Urinary bladder (tissue), 4 donors: Measurements from ENCODE around the gene NCOA5. TPM values are rescaled to one million over a fixed set of nuclear protein-coding genes. Genes with fewer than 3 reads are reported as not detected.

Experiments
- DNase-seq: peaks from one replicate; pipeline ENCODE4 v3.0.0-alpha.2; 2015; ENCODE audit errors: extremely low spot score
- H3K27ac ChIP-seq: one replicate; pipeline ENCODE4 v1.5.1; 2013; ENCODE audit warnings: low read depth, mild to moderate bottlenecking, moderate library complexity
- H3K36me3 ChIP-seq: one replicate; pipeline ENCODE4 v1.6.1; 2013; ENCODE audit warnings: mild to moderate bottlenecking, moderate library complexity; ENCODE audit not compliant: insufficient read depth
- H3K4me1 ChIP-seq: one replicate; pipeline ENCODE4 v1.6.1; 2013; ENCODE audit warnings: mild to moderate bottlenecking, moderate library complexity; ENCODE audit not compliant: insufficient read depth
- H3K4me3 ChIP-seq: one replicate; pipeline ENCODE4 v1.5.1; 2013; ENCODE audit warnings: low read depth, low read length
- WGBS: extraction: QIAGEN DNeasy Blood & Tissue Kit; methylation state at CpG from one replicate; pipeline ENCODE4 v1.1.7; 2013; 5-methylcytosine and 5-hydroxymethylcytosine counted together
- polyA plus RNA-seq: library from polyadenylated mRNA; stranded (reverse); fragments of 200-250 nt; gene quantifications from one replicate; pipeline ENCODE4 v1.2.3, GENCODE V29; 2013
- total RNA-seq: library from RNA; depleted of rRNA; stranded (reverse); fragments of >200 nt; gene quantifications from one replicate; pipeline ENCODE4 v1.2.3, GENCODE V29; 2014
- donor health status: healthy with polysubstance abuse.
- donor health status: healthy.

Gene NCOA5
- total and polyA plus RNA-seq, 2 donors = 13.2 to 21.9 TPM

- Histone ChIP-seq H3K4me3 (no peak overlapping the region), H3K4me1 (no peaks in the 10 kb centered on the region), H3K27ac (no peak overlapping the region), H3K36me3 (peaks cover 7% of the 10 kb centered on the region)
- 69% methylated on average over 3 of the region's 3 CpGs for WGBS
- no peak for DNase-seq
These were observed 16.3 kb downstream of the NCOA5 start for GRCh38 chr20:46073443-46073842.

- Histone ChIP-seq H3K27ac (no peak overlapping the region), H3K36me3 (peaks cover 7% of the 10 kb centered on the region), H3K4me1 (no peaks in the 10 kb centered on the region), H3K4me3 (no peak overlapping the region)
- no peak for DNase-seq
- WGBS = 88% methylated on average over 4 of the region's 4 CpGs
These were observed 16.7 kb downstream of the NCOA5 start for GRCh38 chr20:46073024-46073423.

GRCh38 chr20:46071573-46071972, 18.2 kb downstream of the NCOA5 start:
- 70% methylated on average over 3 of the region's 3 CpGs for WGBS
- Histone ChIP-seq H3K36me3 (peaks cover 10% of the 10 kb centered on the region), H3K4me3 (no peak overlapping the region), H3K27ac (no peak overlapping the region), H3K4me1 (no peaks in the 10 kb centered on the region)
- no peak for DNase-seq

- Histone ChIP-seq H3K4me1 (no peaks in the 10 kb centered on the region), H3K27ac (no peak overlapping the region), H3K36me3 (peaks cover 12% of the 10 kb centered on the region), H3K4me3 (no peak overlapping the region)
- WGBS = 94% methylated on average over 20 of the region's 20 CpGs
- no peak for DNase-seq
These were observed 19.4 kb downstream of the NCOA5 start for GRCh38 chr20:46070215-46070900.

GRCh38 chr20:46065691-46066090, 24.1 kb downstream of the NCOA5 start:
- WGBS = 93% methylated on average over 3 of the region's 3 CpGs
- Histone ChIP-seq H3K4me1 (no peaks in the 10 kb centered on the region), H3K36me3 (peaks cover 13% of the 10 kb centered on the region), H3K4me3 (no peak overlapping the region), H3K27ac (no peak overlapping the region)
- DNase-seq = no peak

DNA sequence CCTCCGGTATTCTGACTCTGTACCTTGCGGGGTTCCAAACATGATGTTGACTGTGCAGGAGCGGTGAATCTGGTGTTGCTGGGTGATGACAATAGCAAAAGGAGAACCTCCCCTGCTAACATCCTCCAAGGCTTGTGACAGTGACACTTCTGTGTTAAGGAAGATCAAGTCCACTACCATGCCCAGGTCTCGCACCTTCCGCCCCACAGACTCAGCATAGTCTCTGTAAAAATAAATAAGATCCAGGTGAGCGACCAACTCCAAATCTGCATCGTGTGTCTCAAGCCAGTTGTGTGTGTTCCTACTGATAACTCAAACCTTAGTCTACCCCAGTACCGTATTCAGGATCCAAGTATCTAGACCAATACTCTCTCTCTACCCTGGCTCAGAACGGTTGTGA, 24.8 kb downstream of the NCOA5 start:
- no peak for DNase-seq
- WGBS = 95% methylated on average over 9 of the region's 9 CpGs
- no peak overlapping the region for H3K27ac ChIP-seq
- H3K4me3 ChIP-seq = no peak overlapping the region
- H3K4me1 ChIP-seq = no peaks in the 10 kb centered on the region
- H3K36me3 ChIP-seq = peaks cover 10% of the 10 kb centered on the region

DNA sequence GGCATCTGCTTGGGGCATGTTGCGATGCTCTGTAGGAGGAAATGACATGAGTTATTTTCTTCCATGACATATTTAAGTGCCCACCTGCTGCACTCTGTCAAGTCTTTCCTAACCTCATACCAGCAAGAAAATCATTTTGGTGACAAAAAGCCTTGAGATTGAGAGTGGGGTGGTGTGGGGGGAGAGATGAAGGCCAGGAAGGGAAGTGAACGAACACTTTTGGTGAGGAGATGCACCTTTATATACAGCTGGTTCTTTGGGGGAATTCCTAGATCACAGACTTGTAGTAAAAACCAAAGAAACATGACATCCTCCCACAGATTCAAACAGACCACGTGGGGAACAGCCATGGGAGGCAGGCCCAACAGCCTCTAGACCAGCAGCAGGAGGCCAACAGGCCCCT, 26.1 kb downstream of the NCOA5 start:
- Histone ChIP-seq H3K36me3 (peaks cover 8% of the 10 kb centered on the region), H3K27ac (no peak overlapping the region), H3K4me1 (no peaks in the 10 kb centered on the region), H3K4me3 (no peak overlapping the region)
- no peak for DNase-seq
- 86% methylated on average over 3 of the region's 3 CpGs for WGBS

DNA sequence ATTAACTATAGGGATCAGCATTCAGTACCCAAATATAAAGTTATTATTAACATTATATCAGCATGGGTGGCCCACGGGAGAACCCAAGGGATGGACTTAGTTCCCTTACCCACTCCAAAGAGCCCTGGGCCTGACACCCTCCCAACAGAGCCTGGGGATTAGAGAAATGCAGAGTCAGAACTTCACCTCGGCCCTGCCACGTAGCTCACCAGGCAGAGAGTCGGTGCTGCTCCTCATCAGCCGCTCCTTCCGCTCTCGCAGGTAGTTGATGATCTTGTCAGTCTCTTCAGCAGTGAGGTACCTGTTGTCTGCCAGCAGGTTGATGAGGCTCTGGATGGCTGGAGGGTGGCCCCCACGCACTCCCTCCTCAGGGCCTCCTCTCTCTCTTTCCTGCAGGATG, 26.6 kb downstream of the NCOA5 start:
- WGBS = 94% methylated on average over 8 of the region's 8 CpGs
- Histone ChIP-seq H3K4me3 (no peak overlapping the region), H3K4me1 (no peaks in the 10 kb centered on the region), H3K27ac (no peak overlapping the region), H3K36me3 (peaks cover 8% of the 10 kb centered on the region)
- no peak for DNase-seq

- Histone ChIP-seq H3K36me3 (peaks cover 8% of the 10 kb centered on the region), H3K27ac (no peak overlapping the region), H3K4me1 (no peaks in the 10 kb centered on the region), H3K4me3 (no peak overlapping the region)
- DNase-seq = no peak
- WGBS = 89% methylated on average over 12 of the region's 12 CpGs
These were observed 27.1 kb downstream of the NCOA5 start for GRCh38 chr20:46062621-46063020.

GRCh38 chr20:46062151-46062550, 27.6 kb downstream of the NCOA5 start:
- no peak for DNase-seq
- Histone ChIP-seq H3K4me3 (no peak overlapping the region), H3K36me3 (peaks cover 8% of the 10 kb centered on the region), H3K27ac (no peak overlapping the region), H3K4me1 (no peaks in the 10 kb centered on the region)
- WGBS = 94% methylated on average over 4 of the region's 4 CpGs

- WGBS = 84% methylated on average over 4 of the region's 4 CpGs
- DNase-seq = no peak
- H3K27ac ChIP-seq = no peak overlapping the region
- H3K36me3 ChIP-seq = peaks cover 3% of the 10 kb centered on the region
- no peak overlapping the region for H3K4me3 ChIP-seq
- H3K4me1 ChIP-seq = no peaks in the 10 kb centered on the region
These were observed 28.8 kb downstream of the NCOA5 start for GRCh38 chr20:46060975-46061374.

DNA sequence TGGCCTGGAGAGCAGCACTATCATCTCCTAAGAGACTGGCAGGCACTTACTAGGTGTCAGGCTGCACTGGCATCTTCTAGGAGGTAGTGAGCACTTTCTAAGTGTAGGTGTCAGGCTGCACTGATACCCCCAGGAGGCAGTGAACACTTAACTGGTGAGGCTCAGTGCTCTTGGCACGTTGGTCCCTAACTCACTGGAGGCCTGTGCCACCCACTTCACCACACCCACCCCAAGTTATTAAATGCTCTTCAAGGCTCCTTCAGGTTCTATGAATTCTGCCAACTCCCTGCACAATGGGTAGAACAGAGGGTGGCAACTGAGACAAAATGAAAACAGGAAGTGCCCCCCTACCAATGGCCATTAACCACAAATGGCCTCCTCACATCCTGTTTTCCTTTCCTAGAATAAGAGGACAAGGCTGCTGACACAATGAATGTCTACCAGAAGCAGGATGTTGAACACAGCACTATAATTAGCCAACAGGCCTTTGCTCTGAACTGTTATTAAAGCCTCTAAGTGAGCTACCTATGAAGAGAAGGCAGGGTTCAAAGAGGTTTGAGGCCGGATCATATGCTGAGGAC, 29.4 kb downstream of the NCOA5 start:
- Histone ChIP-seq H3K27ac (no peak overlapping the region), H3K4me3 (no peak overlapping the region), H3K36me3 (peaks cover 3% of the 10 kb centered on the region), H3K4me1 (no peaks in the 10 kb centered on the region)
- 73% methylated on average over 2 of the region's 2 CpGs for WGBS
- DNase-seq = no peak

DNA sequence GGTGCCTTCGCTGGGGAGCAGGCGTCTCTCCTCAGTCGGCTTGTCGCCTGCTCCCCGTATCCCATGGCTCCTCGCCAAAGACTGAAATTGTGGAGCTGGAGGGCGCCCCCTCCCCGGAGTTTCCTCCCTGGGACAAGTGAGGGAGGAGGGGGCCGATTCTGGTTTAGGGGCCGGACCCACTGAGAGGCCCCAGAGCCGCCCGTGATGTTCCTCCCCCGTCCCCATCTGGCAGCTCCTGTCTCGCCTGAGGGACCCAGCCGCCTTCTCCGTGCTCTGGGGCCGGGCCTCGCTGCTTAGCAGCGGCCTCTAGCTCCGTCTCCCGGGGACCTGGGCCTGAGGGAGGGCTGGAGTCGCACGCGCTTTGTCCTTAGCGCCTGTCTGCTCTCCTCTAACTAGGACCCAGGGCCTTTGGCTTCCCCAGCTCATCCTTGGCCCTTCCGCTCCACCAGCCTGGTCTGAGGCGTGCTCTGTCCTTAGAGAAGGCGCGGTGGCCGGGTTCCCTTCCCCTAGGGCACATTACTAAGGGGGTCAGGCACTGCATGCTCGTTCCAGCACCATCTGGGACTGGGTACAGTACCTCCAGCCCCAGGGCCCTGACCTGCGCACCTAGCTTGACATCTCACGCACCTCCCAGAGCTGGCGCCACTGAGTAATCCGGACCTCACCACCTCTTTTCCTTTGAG, 31.0 kb downstream of the NCOA5 start:
- WGBS = 10% methylated on average over 35 of the region's 35 CpGs
- no peaks in the 10 kb centered on the region for H3K4me1 ChIP-seq
- peaks cover 3% of the 10 kb centered on the region for H3K36me3 ChIP-seq
- H3K27ac ChIP-seq = no peak overlapping the region
- H3K4me3 ChIP-seq = no peak overlapping the region
- no peak for DNase-seq
